ENCODE results near the gene ZNF790. TPM values are rescaled to one million over a fixed set of nuclear protein-coding genes. Genes with fewer than 3 reads are reported as not detected.

ZNF790 gene
- total RNA-seq, 2 donors from 2014 or later = 7.4 to 8.8 TPM

DNA sequence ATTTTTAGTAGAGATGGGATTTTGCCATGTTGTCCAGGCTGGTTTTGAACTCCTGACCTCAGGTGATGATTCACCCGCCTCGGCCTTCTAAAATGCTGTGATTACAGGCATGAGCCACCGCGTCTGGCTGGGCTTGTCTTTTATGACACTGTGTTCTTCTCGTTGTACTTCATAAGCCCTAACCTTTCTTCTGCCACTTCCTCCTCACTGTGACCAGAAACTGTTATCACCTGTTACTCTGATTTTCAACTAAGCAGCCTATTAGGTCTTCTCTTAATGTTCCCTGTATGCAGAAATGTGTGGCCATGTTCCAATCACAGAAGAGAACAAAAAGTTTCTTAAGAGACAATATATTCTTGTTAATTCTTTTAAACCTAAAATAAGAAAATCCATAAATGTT lies 16.4 kb downstream of the ZNF790 start:
- Histone ChIP-seq H3K36me3 (peaks cover 87% of the 10 kb centered on the region), H3K27me3 (replicated peaks; ENCODE audit: insufficient read depth) (no peaks in the 10 kb centered on the region), H3K27ac (no peak overlapping the region), H3K9me3 (peaks cover 96% of the 10 kb centered on the region), H3K4me1 (ENCODE audit: control insufficient read depth in 1 of 2, low read depth in 2 of 2) (no peaks in the 10 kb centered on the region), H3K4me3 (no peak overlapping the region)
- DNase-seq (ENCODE audit: low spot score) (no peak), ATAC-seq (ENCODE audit: insufficient number of reproducible peaks, low FRiP score, low read depth) (no peak)
- TF ChIP-seq, protein P1, sequence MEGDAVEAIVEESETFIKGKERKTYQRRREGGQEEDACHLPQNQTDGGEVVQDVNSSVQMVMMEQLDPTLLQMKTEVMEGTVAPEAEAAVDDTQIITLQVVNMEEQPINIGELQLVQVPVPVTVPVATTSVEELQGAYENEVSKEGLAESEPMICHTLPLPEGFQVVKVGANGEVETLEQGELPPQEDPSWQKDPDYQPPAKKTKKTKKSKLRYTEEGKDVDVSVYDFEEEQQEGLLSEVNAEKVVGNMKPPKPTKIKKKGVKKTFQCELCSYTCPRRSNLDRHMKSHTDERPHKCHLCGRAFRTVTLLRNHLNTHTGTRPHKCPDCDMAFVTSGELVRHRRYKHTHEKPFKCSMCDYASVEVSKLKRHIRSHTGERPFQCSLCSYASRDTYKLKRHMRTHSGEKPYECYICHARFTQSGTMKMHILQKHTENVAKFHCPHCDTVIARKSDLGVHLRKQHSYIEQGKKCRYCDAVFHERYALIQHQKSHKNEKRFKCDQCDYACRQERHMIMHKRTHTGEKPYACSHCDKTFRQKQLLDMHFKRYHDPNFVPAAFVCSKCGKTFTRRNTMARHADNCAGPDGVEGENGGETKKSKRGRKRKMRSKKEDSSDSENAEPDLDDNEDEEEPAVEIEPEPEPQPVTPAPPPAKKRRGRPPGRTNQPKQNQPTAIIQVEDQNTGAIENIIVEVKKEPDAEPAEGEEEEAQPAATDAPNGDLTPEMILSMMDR (IDR thresholded peaks at IDR 0.05) = no peak

DNA sequence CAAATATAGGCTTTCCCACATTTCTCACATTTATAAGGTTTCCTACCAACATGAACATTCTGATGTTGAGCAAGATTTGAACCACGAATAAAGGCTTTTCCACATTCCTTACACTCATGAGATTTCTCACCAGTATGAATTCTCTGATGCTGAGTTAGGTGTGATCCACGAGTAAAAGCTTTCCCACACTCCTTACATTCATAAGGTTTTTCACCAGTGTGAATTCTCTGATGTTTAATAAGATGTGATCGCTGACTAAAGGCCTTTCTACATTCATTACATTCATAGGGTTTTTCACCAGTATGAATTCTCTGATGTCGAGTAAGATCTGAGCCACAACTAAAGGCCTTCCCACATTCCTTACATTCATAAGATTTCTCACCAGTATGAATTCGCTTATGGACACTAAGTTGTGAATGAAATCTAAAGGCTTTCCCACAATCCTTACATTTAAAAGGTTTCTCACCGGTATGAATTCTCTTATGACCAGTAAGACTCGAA lies 19.0 kb downstream of the ZNF790 start:
- H3K36me3 ChIP-seq = peaks cover 89% of the 10 kb centered on the region

DNA sequence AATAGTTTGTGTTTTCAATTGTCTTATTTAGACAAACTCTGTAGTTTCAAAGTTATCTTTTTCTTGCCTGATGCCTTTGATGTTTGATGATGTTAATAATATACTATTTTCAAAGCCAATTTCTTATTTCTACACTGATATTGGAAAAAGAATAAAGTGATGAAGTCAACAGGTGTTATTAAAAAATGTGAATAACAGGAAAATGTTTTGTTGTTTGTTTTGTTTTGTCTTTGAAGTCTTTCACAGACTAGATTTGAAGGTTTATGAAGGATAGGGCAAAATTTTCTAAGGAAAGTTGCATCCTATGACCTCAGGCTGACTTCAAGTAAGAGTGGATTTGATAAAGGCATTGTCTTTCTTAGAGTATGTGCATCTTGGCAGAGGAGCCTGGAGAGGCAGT lies 31.2 kb downstream of the ZNF790 start:
- Histone ChIP-seq H3K4me3 (no peak overlapping the region), H3K4me1 (ENCODE audit: control insufficient read depth in 1 of 2, low read depth in 2 of 2) (no peaks in the 10 kb centered on the region), H3K27ac (no peak overlapping the region), H3K27me3 (replicated peaks; ENCODE audit: insufficient read depth) (no peaks in the 10 kb centered on the region), H3K36me3 (peaks cover 37% of the 10 kb centered on the region), H3K9me3 (peaks cover 80% of the 10 kb centered on the region)
- ATAC-seq (ENCODE audit: insufficient number of reproducible peaks, low FRiP score, low read depth) (no peak), DNase-seq (ENCODE audit: low spot score) (no peak)
- TF ChIP-seq, protein P1 (IDR thresholded peaks at IDR 0.05) = no peak

More for the DNA sequence above, 19.0 kb downstream of the ZNF790 start:
- H3K9me3 ChIP-seq = peaks cover 100% of the 10 kb centered on the region
- ATAC-seq (ENCODE audit: insufficient number of reproducible peaks, low FRiP score, low read depth) (no peak), DNase-seq (ENCODE audit: low spot score) (no peak)
- TF ChIP-seq, protein P1 (IDR thresholded peaks at IDR 0.05) = no peak
- no peak overlapping the region for H3K27ac ChIP-seq
- no peak overlapping the region for H3K4me3 ChIP-seq
- no peaks in the 10 kb centered on the region for H3K4me1 ChIP-seq (ENCODE audit: control insufficient read depth in 1 of 2, low read depth in 2 of 2)
- no peaks in the 10 kb centered on the region for H3K27me3 ChIP-seq (replicated peaks; ENCODE audit: insufficient read depth)

DNA sequence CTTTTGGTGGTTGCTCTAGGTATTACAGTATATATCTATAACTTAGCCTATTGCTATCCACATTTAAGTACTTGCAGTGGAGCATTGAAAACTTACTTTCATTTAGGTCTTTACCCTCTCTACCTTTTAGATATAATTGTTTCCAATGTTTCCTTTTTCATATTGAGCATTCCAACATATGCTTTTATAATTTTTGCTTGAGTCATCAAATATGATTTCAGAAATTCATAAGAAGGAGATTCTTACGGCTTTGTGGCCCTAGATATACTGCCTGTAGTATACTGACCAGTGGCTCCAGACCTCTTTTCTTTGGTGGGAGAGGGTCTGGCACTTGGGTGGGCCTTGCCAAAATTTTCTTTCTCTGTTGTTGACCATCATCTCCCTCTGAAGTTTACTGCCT lies 32.8 kb downstream of the ZNF790 start:
- no peak overlapping the region for H3K4me3 ChIP-seq
- H3K27me3 ChIP-seq (replicated peaks; ENCODE audit: insufficient read depth) = no peaks in the 10 kb centered on the region
- H3K4me1 ChIP-seq (ENCODE audit: control insufficient read depth in 1 of 2, low read depth in 2 of 2) = no peaks in the 10 kb centered on the region
- H3K9me3 ChIP-seq = peaks cover 72% of the 10 kb centered on the region
- no peak for ATAC-seq (ENCODE audit: insufficient number of reproducible peaks, low FRiP score, low read depth)
- DNase-seq (ENCODE audit: low spot score) = no peak
- peaks cover 46% of the 10 kb centered on the region for H3K36me3 ChIP-seq
- TF ChIP-seq, protein P1 (IDR thresholded peaks at IDR 0.05) = no peak
- no peak overlapping the region for H3K27ac ChIP-seq

DNA sequence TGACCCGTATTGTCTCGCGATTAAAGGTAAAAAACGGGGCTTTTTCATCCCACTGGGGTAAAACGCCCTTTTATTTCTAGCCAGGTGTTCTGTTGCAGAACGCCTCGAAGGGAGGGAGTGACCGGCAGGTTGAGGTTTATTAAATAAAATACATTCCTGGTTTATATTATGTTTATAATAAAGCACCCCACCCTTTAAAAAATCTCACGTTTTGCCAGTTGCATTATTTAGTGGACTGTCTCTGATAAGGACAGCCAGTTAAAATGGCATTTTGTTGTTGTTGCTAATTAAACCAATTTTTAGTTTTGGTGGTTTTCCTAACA lies 40.4 kb downstream of the ZNF790 start:
- peaks cover 4 to 9% of the 10 kb centered on the region in 2 donors for H3K4me1 ChIP-seq (ENCODE audit: control insufficient read depth in 1 of 2, low read depth in 2 of 2)
- peak overlapping the region; percentile 90 for H3K4me3 ChIP-seq
- peaks cover 39% of the 10 kb centered on the region for H3K9me3 ChIP-seq
- no peaks in the 10 kb centered on the region for H3K27me3 ChIP-seq (replicated peaks; ENCODE audit: insufficient read depth)
- no peak for DNase-seq (ENCODE audit: low spot score)
- peak; percentile 41 for ATAC-seq (ENCODE audit: insufficient number of reproducible peaks, low FRiP score, low read depth)
- H3K27ac ChIP-seq = peak overlapping the region; percentile 61 to 73
- TF ChIP-seq, protein P1 (IDR thresholded peaks at IDR 0.05) = no peak
- H3K36me3 ChIP-seq = peaks cover 13% of the 10 kb centered on the region
